ENCODE results near the gene CELF4.

CELF4 gene

DNA sequence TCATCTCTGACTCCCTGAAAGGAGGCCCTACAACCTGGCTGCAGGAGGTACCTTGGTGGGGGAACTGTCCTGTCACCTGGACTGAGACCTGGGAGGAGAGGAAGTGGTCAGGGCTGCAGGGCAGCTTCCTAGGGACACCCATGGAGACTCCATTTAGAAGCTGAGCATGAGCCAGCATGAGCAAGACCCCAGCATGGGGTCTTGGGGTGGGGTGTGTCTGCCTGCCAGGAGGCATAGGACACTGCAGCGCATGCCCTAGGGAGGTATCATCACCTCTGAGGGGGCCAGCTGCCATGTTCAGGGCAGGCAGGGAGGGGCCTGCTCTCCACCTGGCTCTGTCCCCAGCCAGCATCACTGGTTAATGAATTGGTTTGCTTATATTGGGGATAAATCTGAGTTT is 249.7 kb downstream of the CELF4 start:
- DNase-seq = no peak
- intact Hi-C loops (cut with DNase I) = no loop called here

DNA sequence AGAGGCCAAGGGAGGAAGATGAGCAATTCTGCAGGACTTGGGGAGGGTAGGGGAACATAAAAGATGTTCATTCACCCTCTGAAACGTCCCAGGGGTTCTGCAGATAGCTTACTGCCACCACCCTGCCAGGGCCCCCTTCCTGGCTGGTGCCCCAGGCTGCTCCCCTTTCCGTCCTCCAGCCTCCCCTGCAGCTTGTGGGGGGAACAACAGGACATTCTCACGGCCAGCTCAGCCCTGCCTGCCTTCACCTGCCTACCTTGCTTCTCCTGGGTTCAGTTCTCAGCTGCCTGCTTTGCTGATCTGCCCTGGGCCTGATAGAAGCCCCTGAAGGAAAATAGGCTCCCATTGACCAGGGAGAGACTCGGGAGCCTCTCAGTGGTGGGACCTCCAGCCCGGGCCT is 251.1 kb downstream of the CELF4 start:
- intact Hi-C loops (cut with DNase I) = no loop called here
- DNase-seq = no peak

DNA sequence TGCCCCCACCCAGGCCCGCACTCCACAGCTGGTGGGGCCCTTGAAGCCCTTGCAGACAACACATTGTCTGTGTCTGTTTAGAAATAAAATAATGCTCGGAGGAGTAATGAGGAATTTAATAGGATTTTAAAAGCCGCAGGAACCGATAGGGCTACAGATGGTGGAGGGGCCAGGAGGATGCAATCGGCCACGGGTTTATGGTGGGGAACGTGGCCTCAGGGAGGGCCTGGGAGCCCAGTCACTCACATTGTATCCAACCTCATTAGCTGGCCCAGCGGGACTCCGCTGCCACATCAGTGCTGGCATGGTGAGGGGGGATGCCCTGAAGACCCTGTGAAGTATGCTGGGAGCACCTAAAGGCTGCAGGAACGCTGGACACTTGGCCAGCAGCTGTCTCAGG is 252.0 kb downstream of the CELF4 start:
- DNase-seq = no peak
- intact Hi-C loops (cut with DNase I) = no loop called here

DNA sequence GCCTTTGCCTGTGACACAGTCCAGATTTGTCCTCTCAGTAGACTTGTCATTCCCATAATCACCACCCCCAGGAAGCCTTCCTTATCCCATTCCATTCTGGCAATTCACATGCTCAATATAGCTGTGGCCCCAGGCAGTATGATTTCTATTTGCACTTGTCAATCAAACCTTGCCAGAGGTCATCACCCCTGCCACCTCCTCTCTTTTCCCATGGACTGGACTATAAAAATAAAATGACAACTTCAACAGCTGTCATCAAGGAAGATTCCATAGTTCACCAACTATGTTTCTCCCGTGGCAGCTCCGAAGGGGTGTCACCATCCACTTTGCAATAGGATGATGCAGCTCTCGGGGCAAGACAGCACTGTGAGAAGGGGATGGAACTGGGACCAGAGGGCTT is 255.7 kb downstream of the CELF4 start:
- intact Hi-C loops (cut with DNase I) = no loop called here
- DNase-seq = no peak

DNA sequence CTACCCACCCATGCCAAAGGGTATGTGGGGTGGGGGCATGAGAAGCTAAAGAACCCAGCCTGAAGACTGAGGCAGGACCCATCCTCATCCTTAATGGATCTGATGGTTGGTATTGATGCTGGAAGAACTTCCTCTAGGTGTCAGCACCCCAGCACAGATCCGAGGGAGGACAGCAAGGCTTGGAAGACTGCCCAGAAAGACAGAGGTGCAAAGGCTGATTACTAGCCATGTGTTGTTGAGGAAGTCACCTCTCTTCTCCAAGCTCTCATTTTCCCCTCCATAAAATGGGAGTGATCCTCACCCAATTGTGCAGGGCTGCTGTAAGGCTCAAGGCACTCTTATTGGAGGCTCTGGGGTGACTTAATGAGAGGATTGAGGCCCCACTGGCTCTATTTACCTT is 256.5 kb downstream of the CELF4 start:
- no peak for DNase-seq
- intact Hi-C loops (cut with DNase I) = no loop called here

DNA sequence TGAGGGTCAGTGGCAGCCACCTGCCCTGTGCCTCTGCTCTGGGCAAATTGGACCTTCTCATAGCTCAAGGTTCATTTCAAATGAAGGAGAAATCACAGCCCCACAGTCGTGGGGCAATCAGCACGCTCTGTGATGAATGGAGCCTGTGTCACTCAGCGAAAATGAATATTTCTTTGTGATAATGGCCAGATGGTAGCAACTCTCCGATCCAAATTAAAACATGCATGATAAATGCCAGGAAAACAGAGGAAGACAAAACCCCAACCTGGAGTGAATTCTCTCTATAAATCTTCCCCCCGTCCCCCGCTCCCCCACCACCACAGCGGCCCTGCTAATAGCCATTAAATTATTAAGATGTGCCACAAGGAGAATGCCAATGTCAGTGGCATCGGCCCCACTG is 258.4 kb downstream of the CELF4 start:
- no peak for DNase-seq
- intact Hi-C loops (cut with DNase I) = no loop called here

DNA sequence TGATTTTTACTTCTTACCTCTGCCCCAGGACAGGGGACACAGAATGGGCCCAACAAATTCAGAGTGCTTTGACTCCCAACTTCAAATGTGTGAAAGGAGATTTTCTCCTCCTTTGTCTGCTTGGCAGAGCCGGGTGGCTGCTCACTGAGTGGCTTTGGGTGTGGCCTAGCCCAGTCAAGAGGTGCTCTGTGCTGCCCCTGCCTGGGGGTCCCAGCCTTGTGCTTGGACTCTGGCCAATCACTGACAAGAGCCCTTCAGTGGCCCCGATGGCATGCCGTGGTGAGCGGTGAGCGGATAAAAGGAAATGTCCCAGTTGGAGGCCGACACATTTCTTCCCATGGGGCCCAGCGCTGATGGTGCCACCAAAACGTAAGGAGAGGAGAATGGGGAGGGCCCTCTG is 259.2 kb downstream of the CELF4 start:
- intact Hi-C loops (cut with DNase I) = no loop called here
- DNase-seq = no peak

DNA sequence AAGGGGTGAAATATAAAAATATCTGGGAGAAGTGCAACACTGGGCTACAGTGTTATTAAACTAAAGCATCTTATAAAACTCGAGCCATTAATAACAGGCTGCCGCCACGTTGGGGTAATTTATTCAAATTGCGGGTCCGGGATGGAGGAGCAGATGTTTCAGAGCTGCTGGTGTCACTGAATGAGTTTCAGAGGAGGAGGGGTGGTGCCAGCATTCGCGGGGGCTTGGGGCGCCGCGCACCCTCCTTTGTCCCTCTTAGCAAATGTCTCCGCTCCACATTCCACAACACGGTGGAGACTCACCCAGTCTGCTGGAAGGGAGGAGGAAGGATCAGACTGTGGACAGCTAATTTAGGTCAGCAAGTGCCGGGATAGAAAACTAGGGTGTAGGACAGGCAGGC is 260.5 kb downstream of the CELF4 start:
- intact Hi-C loops (cut with DNase I) = no loop called here
- DNase-seq = peak in 3 of 10 donors; percentile 24 to 82 (median 37)

DNA sequence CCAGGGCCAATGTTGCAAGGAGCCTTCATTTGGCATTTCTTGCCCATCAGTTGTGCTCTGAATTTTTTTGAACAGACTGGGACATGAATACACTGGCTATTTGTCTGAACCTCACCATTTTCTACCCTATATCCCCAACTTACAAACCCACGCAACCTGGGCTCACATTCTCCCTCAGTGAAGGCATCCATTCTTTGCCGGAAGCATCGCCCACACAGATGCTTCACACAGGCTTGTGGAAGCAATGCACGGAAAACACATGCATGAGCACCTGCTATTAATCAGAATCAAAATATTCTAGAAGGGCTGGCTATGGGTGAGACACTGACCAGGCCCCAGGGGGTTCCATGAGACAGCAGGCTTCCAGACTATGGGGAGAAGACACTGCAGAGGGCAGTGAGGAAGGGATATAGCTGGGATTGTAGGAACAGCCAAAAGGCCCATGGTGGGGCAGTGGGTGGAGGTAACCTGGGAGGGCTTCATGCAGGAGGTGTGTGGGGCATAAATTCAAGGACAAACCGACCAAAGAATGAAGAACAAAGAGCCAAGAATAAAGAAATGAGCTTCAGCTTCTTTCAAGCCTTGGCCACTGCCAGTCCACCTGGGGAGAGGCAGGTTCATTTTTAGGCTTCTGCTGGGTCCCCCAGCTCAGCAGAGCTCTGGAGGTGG is 261.5 kb downstream of the CELF4 start:
- DNase-seq = peak in 2 of 10 donors; percentile 37 to 52
- intact Hi-C loops (cut with DNase I) = no loop called here

DNA sequence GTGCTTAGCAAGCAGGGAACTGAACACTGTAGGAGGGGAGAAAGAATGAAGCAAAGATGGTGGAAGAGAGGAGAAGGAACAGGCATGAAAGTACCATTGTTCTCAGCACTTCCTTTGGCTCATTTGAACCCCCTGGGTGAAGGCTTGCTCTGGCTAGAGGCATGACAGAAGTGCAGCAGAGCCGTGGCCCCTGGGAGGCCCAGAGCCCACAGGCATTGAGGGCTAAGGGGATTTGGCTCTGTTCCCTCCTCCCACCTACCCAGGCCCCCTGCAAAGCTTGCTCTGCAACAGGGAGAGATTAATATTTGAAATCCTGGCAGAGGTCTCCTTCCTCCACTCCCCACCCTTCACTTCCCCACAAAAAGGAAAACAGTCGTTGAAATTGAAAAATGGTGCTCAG is 262.6 kb downstream of the CELF4 start:
- intact Hi-C loops (cut with DNase I) = no loop called here
- no peak for DNase-seq

DNA sequence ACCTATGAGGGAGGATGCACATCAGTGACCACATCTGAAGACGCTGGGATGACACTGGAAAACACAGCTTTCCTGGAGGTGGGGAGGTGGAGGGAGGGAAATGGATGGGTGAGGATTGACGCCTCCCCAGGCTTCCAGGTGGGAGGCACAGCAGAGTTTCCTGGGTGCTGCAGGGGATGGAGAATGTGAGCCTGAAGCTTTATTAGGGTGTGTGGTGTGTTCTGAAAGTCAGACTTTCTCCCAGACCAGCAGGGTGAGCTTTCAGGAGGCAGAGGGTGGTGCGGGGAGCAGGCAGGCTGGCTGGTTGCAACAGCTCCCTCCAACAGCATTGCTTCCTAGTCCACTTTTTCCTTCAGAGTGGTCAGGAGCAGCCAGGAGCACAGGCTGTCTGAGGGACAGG is 263.1 kb downstream of the CELF4 start:
- DNase-seq = no peak
- intact Hi-C loops (cut with DNase I) = no loop called here

DNA sequence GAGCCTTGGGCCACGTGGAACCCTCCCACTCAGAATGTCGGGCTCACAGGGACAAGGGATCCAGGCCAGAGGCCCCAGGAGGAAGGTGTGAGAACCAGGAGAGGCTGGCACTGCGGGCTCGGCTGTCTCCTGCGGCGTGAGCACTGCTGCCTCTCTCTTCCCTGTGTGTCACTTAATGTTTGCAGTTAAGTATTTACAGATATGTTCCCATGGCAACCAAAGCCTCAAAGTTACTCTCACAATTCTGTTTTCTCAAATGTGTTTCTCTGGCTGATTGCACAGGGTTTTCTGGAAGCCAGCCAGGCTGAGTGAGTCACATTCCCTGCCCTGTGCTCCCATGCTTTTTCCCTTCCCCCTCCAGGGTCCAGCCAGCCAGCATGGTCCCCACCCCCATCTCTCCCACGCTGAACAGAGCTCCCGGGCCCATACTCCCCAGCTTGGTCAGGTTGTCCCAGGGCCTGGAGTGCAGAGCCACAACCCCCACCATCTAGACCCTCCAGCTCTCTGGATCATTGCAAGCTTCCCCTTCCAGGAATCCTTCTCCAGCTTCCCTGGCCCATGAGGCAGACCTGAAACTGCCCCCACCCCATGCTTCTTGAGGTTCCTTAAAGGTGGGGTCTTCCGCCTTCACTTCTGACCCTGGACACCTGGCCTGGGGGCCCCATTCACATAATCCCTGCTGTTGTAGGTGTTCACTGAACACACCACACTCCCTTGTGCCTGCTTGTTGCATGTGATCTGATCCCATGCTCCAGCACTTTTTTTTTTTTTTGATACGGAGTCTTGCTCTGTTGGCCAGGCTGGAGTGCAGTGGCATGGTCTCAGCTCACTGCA is 265.9 kb downstream of the CELF4 start:
- intact Hi-C loops (cut with DNase I) = no loop called here
- DNase-seq = peak; percentile 55 to 93 (median 68)

DNA sequence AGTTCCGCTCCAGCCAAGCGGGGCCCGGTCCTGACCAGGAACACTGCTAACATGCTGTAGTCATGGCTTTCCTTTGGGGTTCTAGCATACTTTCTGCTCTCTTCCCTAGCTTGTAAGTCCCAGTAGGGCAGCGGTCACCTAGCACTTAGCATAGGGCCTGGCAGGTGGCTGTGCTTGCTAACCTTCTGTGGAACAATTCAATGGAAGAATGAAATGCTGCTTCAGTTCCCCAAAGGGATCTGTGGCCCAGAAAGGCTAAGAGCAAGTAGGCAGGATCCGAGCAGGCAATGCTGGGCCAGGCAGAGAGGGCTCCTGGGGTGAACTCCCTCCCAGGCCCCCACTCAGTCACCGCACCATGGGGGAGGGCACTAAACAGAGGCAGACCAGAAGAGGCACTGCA is 266.8 kb downstream of the CELF4 start:
- intact Hi-C loops (cut with DNase I) = no loop called here
- DNase-seq = no peak

DNA sequence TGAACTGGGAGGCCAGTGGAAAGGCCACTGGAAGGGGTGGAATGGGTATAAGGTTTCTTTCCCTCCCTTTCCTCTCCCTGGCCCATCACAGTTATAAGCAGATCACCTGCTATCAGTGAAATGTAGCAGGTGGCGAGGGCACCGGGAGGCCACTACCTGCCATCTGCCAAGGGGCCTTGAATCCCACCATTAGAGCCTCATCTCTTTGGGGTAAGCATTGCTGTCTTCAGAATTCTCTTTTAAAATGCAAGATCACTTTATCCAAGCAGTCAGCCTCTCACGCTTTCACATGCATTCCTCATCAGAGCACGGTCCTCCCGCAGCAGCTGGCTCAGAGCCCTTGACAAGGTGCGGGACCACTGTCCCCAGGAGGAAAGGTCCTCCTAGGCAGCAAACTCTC is 268.5 kb downstream of the CELF4 start:
- intact Hi-C loops (cut with DNase I) = no loop called here
- no peak for DNase-seq

DNA sequence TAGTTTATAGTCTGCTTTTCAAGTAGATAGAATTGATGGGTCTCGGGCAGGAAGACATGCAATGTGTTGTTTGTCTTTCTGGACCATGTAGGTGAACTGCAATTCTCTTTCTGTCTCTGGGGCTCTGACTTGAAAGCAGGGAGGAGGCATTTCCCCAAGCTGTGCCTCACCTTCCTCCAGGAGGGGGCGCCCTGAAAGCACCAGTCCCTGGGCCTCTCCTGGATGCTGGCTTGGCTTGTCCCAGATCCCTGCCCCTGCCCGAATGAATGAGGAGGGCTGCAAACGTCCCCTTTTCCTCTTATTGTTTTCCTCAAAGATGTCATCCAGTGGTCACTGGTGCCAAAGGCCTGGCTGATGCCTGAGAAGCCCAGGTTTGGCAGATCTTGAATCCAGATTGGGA is 270.6 kb downstream of the CELF4 start:
- intact Hi-C loops (cut with DNase I) = no loop called here

DNA sequence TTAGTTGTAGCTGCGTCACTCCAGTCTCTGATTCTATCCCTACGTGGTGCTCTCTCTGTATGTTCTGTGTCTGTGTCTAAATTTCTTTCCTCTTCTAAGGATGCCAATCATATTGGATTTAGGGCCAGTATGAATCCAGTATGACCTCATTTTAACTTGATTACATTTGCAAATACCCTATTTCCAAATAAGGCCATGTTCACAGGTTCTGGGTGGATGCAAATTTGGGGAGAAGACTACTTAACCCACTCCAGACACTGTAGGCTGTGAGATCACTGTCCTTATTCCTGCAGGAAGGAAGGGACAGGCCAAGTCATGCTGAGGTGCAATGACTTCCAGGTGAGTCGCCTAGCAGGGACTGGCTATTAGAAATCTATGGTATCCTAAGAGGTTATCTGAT is 272.2 kb downstream of the CELF4 start:
- DNase-seq = no peak
- intact Hi-C loops (cut with DNase I) = no loop called here

More for the DNA sequence above, 270.6 kb downstream of the CELF4 start:
- DNase-seq = peak in 2 of 10 donors; percentile 24 to 90

DNA sequence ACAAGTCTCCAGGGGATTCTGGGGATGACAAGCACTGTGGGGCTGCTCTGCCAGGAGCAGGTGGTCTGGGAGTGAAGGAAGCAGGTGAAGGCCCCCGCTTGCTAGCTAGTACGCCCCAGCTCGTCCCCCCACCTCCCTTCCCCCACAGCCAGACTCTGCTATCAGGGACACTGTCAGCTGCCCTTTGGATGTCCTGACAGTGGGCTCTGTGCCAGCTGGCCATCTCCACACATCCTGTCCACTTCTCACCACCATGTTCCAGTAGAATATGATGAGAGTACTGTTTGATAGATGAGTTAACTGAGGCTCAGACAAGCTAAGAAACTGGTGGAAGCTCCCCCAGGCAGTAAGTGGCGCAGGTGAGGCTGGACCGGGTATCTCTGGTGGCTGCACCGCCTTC is 276.2 kb downstream of the CELF4 start:
- DNase-seq = no peak
- intact Hi-C loops (cut with DNase I) = no loop called here

DNA sequence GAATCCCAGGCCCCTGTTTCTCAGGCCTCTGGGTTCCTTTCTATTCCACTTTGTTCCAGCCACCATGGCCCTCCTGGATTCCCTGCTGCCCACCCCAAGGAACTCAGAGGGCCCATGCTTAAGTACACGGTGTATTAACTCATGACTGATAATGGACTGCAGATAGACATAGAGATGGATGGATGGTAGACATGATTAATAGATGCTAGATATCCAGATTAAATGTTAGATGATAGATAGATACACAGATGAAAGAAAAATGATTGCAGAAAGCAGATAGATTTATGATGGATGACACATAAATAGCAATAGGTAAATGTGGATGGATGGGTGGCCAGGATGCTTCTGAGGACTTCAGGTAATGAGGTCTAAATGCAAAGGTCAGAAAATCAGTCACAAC is 278.0 kb downstream of the CELF4 start:
- no peak for DNase-seq
- intact Hi-C loops (cut with DNase I) = no loop called here

DNA sequence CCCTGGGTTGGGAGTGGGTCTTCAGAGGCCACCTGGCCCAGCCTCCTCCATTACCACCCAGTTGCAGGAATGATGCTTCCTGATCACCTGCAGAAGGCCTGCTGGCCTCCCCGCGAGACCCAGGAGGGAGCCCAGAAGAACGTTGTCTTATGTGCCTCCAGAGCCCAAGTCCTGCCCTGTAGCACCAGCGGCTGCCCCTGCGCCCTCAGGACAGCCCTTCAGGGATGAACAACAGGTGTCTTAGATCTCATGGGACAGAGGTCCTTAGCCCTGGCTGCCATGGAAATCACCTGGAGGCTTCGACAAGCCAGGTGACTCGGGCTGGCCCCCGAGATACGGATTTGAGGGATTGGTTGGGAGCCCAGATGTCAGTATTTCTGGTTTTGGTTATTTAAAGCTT is 278.8 kb downstream of the CELF4 start:
- DNase-seq = no peak
- intact Hi-C loops (cut with DNase I) = no loop called here

DNA sequence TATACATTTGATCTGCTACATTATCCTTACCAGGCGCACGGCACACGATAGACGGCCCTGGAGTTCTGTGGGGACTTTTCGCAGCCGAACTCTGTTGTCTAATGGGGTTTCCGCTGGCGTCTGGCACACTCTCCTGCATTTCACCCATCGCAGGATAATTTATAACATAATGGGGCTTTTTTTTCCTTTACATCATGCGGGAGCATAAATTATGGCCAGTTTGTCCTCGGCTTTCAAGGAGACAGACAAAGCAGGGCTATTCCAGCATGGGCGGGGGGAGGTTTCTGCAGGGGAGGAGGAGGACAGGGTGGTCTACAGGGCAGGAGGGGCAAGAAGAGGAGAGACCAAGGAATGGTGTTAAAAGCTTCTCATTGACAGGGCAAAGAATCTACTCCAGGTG is 279.8 kb downstream of the CELF4 start:
- intact Hi-C loops (cut with DNase I) = no loop called here
- no peak for DNase-seq

DNA sequence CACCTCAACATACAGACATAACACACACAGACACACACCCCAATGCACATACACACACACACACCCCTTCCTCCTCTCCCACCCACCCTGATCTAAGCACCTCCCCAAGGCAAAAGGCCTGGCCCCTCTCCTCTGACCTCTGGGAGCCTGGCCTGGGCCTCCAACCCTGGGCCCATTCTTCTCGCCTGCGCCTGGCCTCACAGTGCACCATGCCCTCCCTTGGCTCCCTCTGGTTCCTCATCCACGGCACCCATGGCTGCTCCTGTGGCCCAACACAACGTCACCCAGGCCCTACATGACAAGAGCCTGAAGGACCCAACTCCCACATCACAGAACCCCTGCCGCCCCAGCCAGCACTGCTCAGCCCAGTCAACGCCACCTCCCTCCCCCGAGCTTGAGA is 281.3 kb downstream of the CELF4 start:
- intact Hi-C loops (cut with DNase I) = no loop called here

DNA sequence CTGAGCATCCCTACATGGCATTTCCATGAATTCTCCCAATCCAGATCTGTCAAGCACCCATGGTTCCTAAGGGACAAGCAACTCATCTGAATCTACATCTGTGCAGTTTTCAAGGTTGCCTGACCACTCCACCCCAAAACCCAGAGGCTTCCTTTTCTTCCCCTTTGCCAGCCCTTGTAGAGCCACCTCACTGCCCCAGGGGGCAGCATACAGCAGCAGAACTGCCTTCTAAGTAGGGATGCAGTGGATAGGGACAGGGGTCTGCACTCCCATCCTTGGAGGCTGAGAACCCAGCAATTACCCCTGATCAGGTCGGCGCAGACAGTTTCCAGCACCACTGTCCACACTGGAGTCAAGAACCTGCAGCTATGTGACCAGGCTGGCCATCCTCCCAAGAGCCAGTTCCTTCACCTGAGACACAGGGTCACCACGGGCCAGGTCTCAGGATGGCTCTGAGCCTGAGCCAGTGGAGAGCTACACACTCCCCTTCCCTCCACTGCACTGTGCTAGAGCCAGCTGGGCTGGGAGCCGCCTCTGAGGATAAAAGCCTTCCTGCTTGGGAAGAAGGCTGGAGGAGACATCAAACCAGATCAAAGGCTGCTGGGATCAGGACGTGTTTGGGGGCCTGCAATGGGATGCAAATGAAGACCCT is 283.1 kb downstream of the CELF4 start:
- peak in 1 of 10 donors; percentile 48 for DNase-seq
- intact Hi-C loops (cut with DNase I) = no loop called here

More for the DNA sequence above, 281.3 kb downstream of the CELF4 start:
- DNase-seq = peak in 1 of 10 donors; percentile 64

Measured in posterior cingulate gyrus (tissue), 11 donors.